ENCODE results near the gene ID3.

Gene ID3

GRCh38 chr1:23600283-23600682, 41.0 kb upstream of the ID3 start:
- Histone ChIP-seq H3K27ac (no peak overlapping the region), H3K9me3 (ENCODE audit: control insufficient read depth, low read length) (no peaks in the 10 kb centered on the region), H3K27me3 (ENCODE audit: control insufficient read depth, insufficient read depth, low read length) (no peaks in the 10 kb centered on the region), H2AFZ (no peak overlapping the region), H3K4me1 (no peaks in the 10 kb centered on the region), H3K4me3 (ENCODE audit: low read depth, low read length) (no peak overlapping the region), H3K4me2 (ENCODE audit: low read length) (no peak overlapping the region), H3K79me2 (no peaks in the 10 kb centered on the region), H3K36me3 (ENCODE audit: control insufficient read depth, insufficient read depth, low read length) (no peaks in the 10 kb centered on the region), H3K9ac (no peak overlapping the region)
- TF ChIP-seq, protein P1, sequence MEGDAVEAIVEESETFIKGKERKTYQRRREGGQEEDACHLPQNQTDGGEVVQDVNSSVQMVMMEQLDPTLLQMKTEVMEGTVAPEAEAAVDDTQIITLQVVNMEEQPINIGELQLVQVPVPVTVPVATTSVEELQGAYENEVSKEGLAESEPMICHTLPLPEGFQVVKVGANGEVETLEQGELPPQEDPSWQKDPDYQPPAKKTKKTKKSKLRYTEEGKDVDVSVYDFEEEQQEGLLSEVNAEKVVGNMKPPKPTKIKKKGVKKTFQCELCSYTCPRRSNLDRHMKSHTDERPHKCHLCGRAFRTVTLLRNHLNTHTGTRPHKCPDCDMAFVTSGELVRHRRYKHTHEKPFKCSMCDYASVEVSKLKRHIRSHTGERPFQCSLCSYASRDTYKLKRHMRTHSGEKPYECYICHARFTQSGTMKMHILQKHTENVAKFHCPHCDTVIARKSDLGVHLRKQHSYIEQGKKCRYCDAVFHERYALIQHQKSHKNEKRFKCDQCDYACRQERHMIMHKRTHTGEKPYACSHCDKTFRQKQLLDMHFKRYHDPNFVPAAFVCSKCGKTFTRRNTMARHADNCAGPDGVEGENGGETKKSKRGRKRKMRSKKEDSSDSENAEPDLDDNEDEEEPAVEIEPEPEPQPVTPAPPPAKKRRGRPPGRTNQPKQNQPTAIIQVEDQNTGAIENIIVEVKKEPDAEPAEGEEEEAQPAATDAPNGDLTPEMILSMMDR (IDR thresholded peaks at IDR 0.05) = no peak

GRCh38 chr1:23599125-23599524, 39.8 kb upstream of the ID3 start:
- Histone ChIP-seq H3K9ac (no peak overlapping the region), H3K79me2 (no peaks in the 10 kb centered on the region), H2AFZ (no peak overlapping the region), H3K4me2 (ENCODE audit: low read length) (no peak overlapping the region), H3K27ac (no peak overlapping the region), H3K36me3 (ENCODE audit: control insufficient read depth, insufficient read depth, low read length) (no peaks in the 10 kb centered on the region), H3K27me3 (ENCODE audit: control insufficient read depth, insufficient read depth, low read length) (no peaks in the 10 kb centered on the region), H3K4me3 (ENCODE audit: low read depth, low read length) (no peak overlapping the region), H3K9me3 (ENCODE audit: control insufficient read depth, low read length) (no peaks in the 10 kb centered on the region), H3K4me1 (no peaks in the 10 kb centered on the region)
- TF ChIP-seq, protein P1 (IDR thresholded peaks at IDR 0.05) = no peak

GRCh38 chr1:23598424-23598823, 39.1 kb upstream of the ID3 start:
- H3K4me3 ChIP-seq (ENCODE audit: low read depth, low read length) = no peak overlapping the region
- no peaks in the 10 kb centered on the region for H3K36me3 ChIP-seq (ENCODE audit: control insufficient read depth, insufficient read depth, low read length)
- no peaks in the 10 kb centered on the region for H3K9me3 ChIP-seq (ENCODE audit: control insufficient read depth, low read length)
- no peak overlapping the region for H2AFZ ChIP-seq
- no peak overlapping the region for H3K9ac ChIP-seq
- no peak overlapping the region for H3K27ac ChIP-seq
- H3K79me2 ChIP-seq = no peaks in the 10 kb centered on the region
- TF ChIP-seq, protein P1 (IDR thresholded peaks at IDR 0.05) = no peak
- no peak overlapping the region for H3K4me2 ChIP-seq (ENCODE audit: low read length)
- no peaks in the 10 kb centered on the region for H3K27me3 ChIP-seq (ENCODE audit: control insufficient read depth, insufficient read depth, low read length)
- no peaks in the 10 kb centered on the region for H3K4me1 ChIP-seq

DNA sequence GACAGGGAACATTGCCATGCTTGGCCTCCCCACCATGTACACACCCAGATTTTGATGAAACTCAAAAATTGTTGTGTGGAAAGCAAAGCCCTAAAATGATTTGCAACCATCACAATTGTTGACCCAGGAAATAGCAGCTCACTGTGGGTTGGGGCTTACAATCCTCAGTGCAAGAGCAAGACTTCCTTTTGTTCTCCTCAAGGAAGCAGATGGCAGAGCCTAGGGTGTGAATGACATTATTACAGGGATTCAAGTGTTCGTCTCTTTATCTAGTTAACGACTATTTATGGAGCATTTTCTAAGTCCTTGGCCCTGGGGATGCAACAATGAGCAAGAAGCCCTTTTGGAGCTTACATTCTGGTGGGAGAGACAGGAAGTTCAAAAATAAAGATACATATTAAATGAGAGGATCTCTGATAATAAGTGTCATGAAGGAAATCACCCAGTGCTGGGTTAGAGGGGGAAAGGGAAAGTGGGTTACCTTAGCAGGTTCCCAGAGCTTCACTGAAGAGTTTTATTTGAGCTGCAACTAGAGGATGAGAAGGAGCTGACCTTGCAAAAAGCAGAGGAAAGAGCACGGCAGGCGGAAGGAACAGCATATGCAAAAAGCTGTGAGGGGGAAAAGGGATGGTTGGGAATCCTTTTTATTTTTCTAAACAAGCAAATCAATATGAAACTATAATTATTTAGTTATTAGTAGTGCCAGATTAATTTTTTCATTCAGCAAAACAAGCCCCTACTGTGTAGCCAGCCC, 38.5 kb upstream of the ID3 start:
- Histone ChIP-seq H2AFZ (no peak overlapping the region), H3K27ac (no peak overlapping the region), H3K4me3 (ENCODE audit: low read depth, low read length) (no peak overlapping the region), H3K79me2 (no peaks in the 10 kb centered on the region), H3K4me2 (ENCODE audit: low read length) (no peak overlapping the region), H3K4me1 (no peaks in the 10 kb centered on the region), H3K36me3 (ENCODE audit: control insufficient read depth, insufficient read depth, low read length) (no peaks in the 10 kb centered on the region), H3K9me3 (ENCODE audit: control insufficient read depth, low read length) (no peaks in the 10 kb centered on the region), H3K9ac (no peak overlapping the region), H3K27me3 (ENCODE audit: control insufficient read depth, insufficient read depth, low read length) (no peaks in the 10 kb centered on the region)
- TF ChIP-seq, protein P1 (IDR thresholded peaks at IDR 0.05) = no peak
